A549 (cell line): ENCODE data around the gene PRMT7. TPM values are rescaled to one million over a fixed set of nuclear protein-coding genes. Genes with fewer than 3 reads are reported as not detected.
A peak's percentile ranks its signal among the peaks of the same experiment; 100 is the strongest.

Experiments
- ATAC-seq, 2 experiments: fragments of 200-7000 bp in 1 of 2; fragments of >200 bp in 1 of 2; cut with Nextera tagmentation in 1 of 2; cut with Tn5 transposase in 1 of 2; 3 replicates each; pipeline versions ENCODE4 v1.8.0 to v1.9.1; 2018 to 2020; ENCODE audit warnings: mild to moderate bottlenecking in 1 of 2, moderate library complexity in 1 of 2
- CTCF ChIA-PET: fragments of 300-600 bp; sonication (Branson Sonifier 250); formaldehyde crosslinking; extraction: SDS; loops from one replicate; lab custom pipeline; 2021; ENCODE audit warnings: antibody characterized with exemption, inconsistent platforms; lab: Yijun Ruan, JAX
- POLR2A ChIA-PET: fragments of 350-600 bp; formaldehyde crosslinking; extraction: SDS; loops from one replicate; lab custom pipeline; 2021; ENCODE audit warnings: antibody characterized with exemption, inconsistent platforms; lab: Yijun Ruan, JAX
- DNase-seq, 2 experiments: peaks; one replicate each; pipeline versions ENCODE4 v3.0.0 to v3.0.0-alpha.2; 2011 to 2016; ENCODE audit warnings: low read depth in 1 of 2, low spot score in 1 of 2
- FAIRE-seq: peaks from 2 replicates; lab custom pipeline; 2011; peaks lifted over from hg19 to GRCh38; lab: Jason Lieb, UNC
- H3K27ac ChIP-seq, 2 experiments: fragments of >200 bp; sonication (Bioruptor Twin); formaldehyde crosslinking; 3 replicates each; pipeline ENCODE4 v1.5.1; 2016 to 2017
- H3K4me1 ChIP-seq: fragments of >200 bp; sonication (Bioruptor Twin); formaldehyde crosslinking; 3 replicates; pipeline ENCODE4 v1.6.1; 2016
- H3K4me2 ChIP-seq: fragments of >200 bp; sonication (Bioruptor Twin); formaldehyde crosslinking; 3 replicates; pipeline ENCODE4 v1.6.1; 2016
- H3K4me3 ChIP-seq: fragments of >200 bp; sonication (Bioruptor Twin); formaldehyde crosslinking; 3 replicates; pipeline ENCODE4 v1.5.1; 2016
- H3K9me3 ChIP-seq: fragments of >200 bp; sonication (Bioruptor Twin); formaldehyde crosslinking; 3 replicates; pipeline ENCODE4 v1.6.1; 2016
- BHLHE40 ChIP-seq: IDR thresholded peaks from 2 replicates; pipeline ENCODE4 v1.6.1; 2012; ENCODE audit warnings: low read depth, low read length, inconsistent platforms
- EHF ChIP-seq: fragments of 250-450 bp; sonication (Bioruptor Pico); IDR thresholded peaks from 2 replicates; pipeline ENCODE4 v1.5.0; 2020; ENCODE audit warnings: mild to moderate bottlenecking
- EHMT2 ChIP-seq: fragments of 200-600 bp; sonication (generic); IDR thresholded peaks from 2 replicates; pipeline ENCODE4 v1.6.1; 2016; ENCODE audit warnings: antibody characterized with exemption, low read depth, mild to moderate bottlenecking, moderate library complexity
- FOSL2 ChIP-seq, 2 experiments: fragments of 450-650 bp in 1 of 2; fragments of >200 bp in 1 of 2; sonication (Bioruptor Twin) in 1 of 2; formaldehyde crosslinking; IDR thresholded peaks; 2 replicates each; pipeline versions ENCODE4 v1.5.0 to v1.6.1; 2016 to 2020; ENCODE audit warnings: mild to moderate bottlenecking in 1 of 2, moderate library complexity in 1 of 2
- HEYL ChIP-seq: fragments of 250-450 bp; sonication (Bioruptor Pico); IDR thresholded peaks from 2 replicates; pipeline ENCODE4 v1.8.0; 2021; ENCODE audit warnings: mild to moderate bottlenecking, moderate library complexity
- JUN ChIP-seq, 2 experiments: fragments of >200 bp; sonication (Bioruptor Twin); formaldehyde crosslinking; IDR thresholded peaks; 2 replicates in 1 of 2; 3 replicates in 1 of 2; pipeline ENCODE4 v1.6.1; 2016 to 2017
- KDM1A ChIP-seq: fragments of 200-600 bp; sonication (generic); IDR thresholded peaks from 2 replicates; pipeline ENCODE4 v1.6.1; 2016; ENCODE audit warnings: low read depth, mild to moderate bottlenecking
- MAZ ChIP-seq: fragments of 150-350 bp; IDR thresholded peaks from 2 replicates; pipeline ENCODE4 v1.6.1; 2014; ENCODE audit warnings: antibody characterized with exemption, low read depth, low read length, borderline replicate concordance
- NR3C1 ChIP-seq: fragments of >200 bp; sonication (Bioruptor Twin); formaldehyde crosslinking; IDR thresholded peaks from 3 replicates; pipeline ENCODE4 v1.6.1; 2017
- PHF8 ChIP-seq: fragments of 200-600 bp; sonication (generic); IDR thresholded peaks from 2 replicates; pipeline ENCODE4 v1.6.1; 2016; ENCODE audit warnings: low read depth, mild to moderate bottlenecking, antibody characterized with exemption, moderate library complexity, borderline replicate concordance
- RAD21 ChIP-seq, 2 experiments: fragments of >200 bp in 1 of 2; sonication (Bioruptor Twin) in 1 of 2; formaldehyde crosslinking in 1 of 2; IDR thresholded peaks in 1 of 2; conservative IDR thresholded peaks in 1 of 2; 2 replicates in 1 of 2; 3 replicates in 1 of 2; pipeline ENCODE4 v1.6.1; 2012 to 2018; ENCODE audit warnings: inconsistent platforms in 1 of 2
- RCOR1 ChIP-seq: fragments of 150-350 bp; IDR thresholded peaks from 2 replicates; pipeline ENCODE4 v1.6.1; 2014; ENCODE audit warnings: antibody characterized with exemption, low read length, low read depth
- SMC3 ChIP-seq: fragments of >200 bp; sonication (Bioruptor Twin); formaldehyde crosslinking; IDR thresholded peaks from 3 replicates; pipeline ENCODE4 v1.6.1; 2018; ENCODE audit warnings: inconsistent platforms
- ZC3H11A ChIP-seq: fragments of 450-650 bp; IDR thresholded peaks from 2 replicates; pipeline ENCODE4 v1.6.1; 2014; ENCODE audit warnings: antibody characterized with exemption, mild to moderate bottlenecking
- ZNF302 ChIP-seq: fragments of 250-450 bp; sonication (Bioruptor Pico); IDR thresholded peaks from 2 replicates; pipeline ENCODE4 v1.9.0; 2021; ENCODE audit warnings: inconsistent platforms, mild to moderate bottlenecking, moderate library complexity
- WGBS: methylation state at CpG from one replicate; pipeline ENCODE4 v1.1.6; 2017; ENCODE audit errors: missing lambda C conversion rate; 5-methylcytosine and 5-hydroxymethylcytosine counted together
- polyA plus RNA-seq, 4 experiments: library from polyadenylated mRNA; depleted of rRNA in 3 of 4; stranded (reverse); fragments of >200 nt; fragmentation: RNase III in 1 of 4; extraction: RNeasy Plus Mini Kit Qiagen cat#74134 plus additional on column Dnase treatment in 1 of 4; gene quantifications; 2 replicates in 3 of 4; 3 replicates in 1 of 4; pipeline ENCODE4 v1.2.3, GENCODE V29; 2011 to 2017
- TF ChIP-seq, protein P1 (sequence below): fragments of >200 bp; sonication (Bioruptor Twin); formaldehyde crosslinking; IDR thresholded peaks from 3 replicates; pipeline ENCODE4 v1.5.1; 2016
- TF ChIP-seq, protein P2 (sequence below): fragments of 250-450 bp; sonication (Bioruptor Pico); IDR thresholded peaks from 2 replicates; pipeline ENCODE4 v1.5.0; 2021; ENCODE audit warnings: mild to moderate bottlenecking, moderate library complexity, borderline replicate concordance
- TF ChIP-seq, protein P3 (sequence below): fragments of >200 bp; sonication (Bioruptor Twin); formaldehyde crosslinking; IDR thresholded peaks from 2 replicates; pipeline ENCODE4 v1.6.1; 2016

PRMT7 gene
- polyA plus RNA-seq, 2 of the 4 experiments (the other 2 are of a cell fraction): 37.1 to 44.7 TPM

DNA sequence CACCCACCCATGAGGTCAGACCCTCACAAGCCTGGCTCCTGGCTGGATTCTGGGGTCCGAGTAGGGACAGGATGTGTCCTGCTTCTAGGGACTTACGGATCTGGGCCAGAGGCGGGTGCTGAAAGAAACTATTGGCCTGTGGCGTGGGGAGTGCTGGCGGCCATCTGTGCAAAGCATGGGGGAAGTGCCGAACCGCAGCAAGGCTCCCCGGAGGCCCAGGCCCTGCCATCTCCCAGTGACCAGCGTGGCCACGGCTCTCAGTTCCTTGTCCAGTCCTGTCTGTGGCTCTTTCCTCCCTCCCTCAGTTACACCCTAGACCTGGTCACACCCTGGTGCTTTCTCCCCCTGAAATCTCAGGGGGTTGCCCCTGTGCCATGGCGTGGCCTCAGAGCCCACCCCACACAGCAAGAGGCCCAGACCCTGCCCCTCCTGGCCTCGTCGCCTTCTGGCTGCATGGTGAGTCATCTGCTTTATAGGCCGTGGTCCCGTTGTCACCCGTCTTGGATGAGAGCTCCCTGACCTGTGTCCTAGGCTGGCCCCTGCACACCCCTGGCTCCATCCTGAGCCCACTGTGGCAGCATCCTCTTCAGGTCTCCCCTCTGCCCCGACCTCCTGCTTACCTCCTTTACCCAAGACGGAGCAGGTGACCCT lies 54.5 kb downstream of the PRMT7 start:
- CTCF ChIA-PET: interaction anchor here (1.4 to 4.2 kb wide), 3 partner anchors 13 to 156 kb away, joined by 6 to 21 read pairs (median 8); no protein-coding TSS in a partner anchor
- ATAC-seq: peak in 1 of 2 experiments; percentile 6; a peak in 2 of 6 replicates
- no peak for FAIRE-seq
- Histone ChIP-seq H3K4me1 (no peaks in the 10 kb centered on the region), H3K4me3 (no peak overlapping the region), H3K9me3 (no peaks in the 10 kb centered on the region), H3K27ac (no peak overlapping the region), H3K4me2 (no peak overlapping the region)
- TF ChIP-seq FOSL2 (IDR thresholded peaks at IDR 0.05): no peak
- 0 out of 2 replicates have a peak, but pooled peaks have one; percentile 26 for TF ChIP-seq FOSL2 (CRISPR knock-in tag; IDR thresholded peaks at IDR 0.05)
- no peak for TF ChIP-seq JUN (IDR thresholded peaks at IDR 0.05)
- TF ChIP-seq, protein P1, sequence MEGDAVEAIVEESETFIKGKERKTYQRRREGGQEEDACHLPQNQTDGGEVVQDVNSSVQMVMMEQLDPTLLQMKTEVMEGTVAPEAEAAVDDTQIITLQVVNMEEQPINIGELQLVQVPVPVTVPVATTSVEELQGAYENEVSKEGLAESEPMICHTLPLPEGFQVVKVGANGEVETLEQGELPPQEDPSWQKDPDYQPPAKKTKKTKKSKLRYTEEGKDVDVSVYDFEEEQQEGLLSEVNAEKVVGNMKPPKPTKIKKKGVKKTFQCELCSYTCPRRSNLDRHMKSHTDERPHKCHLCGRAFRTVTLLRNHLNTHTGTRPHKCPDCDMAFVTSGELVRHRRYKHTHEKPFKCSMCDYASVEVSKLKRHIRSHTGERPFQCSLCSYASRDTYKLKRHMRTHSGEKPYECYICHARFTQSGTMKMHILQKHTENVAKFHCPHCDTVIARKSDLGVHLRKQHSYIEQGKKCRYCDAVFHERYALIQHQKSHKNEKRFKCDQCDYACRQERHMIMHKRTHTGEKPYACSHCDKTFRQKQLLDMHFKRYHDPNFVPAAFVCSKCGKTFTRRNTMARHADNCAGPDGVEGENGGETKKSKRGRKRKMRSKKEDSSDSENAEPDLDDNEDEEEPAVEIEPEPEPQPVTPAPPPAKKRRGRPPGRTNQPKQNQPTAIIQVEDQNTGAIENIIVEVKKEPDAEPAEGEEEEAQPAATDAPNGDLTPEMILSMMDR: no peak
- TF ChIP-seq, protein P2, sequence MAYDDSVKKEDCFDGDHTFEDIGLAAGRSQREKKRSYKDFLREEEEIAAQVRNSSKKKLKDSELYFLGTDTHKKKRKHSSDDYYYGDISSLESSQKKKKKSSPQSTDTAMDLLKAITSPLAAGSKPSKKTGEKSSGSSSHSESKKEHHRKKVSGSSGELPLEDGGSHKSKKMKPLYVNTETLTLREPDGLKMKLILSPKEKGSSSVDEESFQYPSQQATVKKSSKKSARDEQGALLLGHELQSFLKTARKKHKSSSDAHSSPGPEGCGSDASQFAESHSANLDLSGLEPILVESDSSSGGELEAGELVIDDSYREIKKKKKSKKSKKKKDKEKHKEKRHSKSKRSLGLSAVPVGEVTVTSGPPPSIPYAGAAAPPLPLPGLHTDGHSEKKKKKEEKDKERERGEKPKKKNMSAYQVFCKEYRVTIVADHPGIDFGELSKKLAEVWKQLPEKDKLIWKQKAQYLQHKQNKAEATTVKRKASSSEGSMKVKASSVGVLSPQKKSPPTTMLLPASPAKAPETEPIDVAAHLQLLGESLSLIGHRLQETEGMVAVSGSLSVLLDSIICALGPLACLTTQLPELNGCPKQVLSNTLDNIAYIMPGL (CRISPR knock-in tag): no peak
- 57% methylated on average over 18 of the region's 18 CpGs for WGBS
- POLR2A ChIA-PET: no interaction called here
- no peak for DNase-seq

DNA sequence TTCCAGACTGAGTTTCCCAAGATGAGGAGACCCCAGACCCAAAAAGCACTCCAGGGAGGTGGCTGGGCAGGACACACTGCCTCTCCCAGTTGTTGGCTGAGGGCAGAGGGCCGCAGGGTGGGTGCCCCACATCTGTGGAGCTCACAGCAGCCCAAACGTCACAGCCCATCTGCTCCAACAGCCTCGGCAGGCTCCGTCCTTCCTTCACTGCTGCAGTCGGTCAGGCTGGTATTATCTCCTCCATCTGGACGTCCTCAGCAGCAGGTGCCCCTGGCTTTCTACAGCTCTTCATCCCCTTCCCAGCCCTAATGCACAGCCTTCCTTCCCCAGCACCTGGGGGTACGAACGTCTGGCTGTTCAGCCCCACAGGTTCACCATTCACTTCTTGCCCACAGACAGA lies 55.2 kb downstream of the PRMT7 start:
- FAIRE-seq (no peak), DNase-seq (no peak), ATAC-seq (0 out of 6 replicates have a peak, but pooled peaks of 1 of the 2 experiments have one; percentile 2)
- Histone ChIP-seq H3K9me3 (no peaks in the 10 kb centered on the region), H3K4me1 (no peaks in the 10 kb centered on the region), H3K27ac (no peak overlapping the region), H3K4me2 (no peak overlapping the region), H3K4me3 (no peak overlapping the region)
- CTCF ChIA-PET: interaction anchor here (1.1 to 4.2 kb wide), 4 partner anchors 12 to 155 kb away, joined by 3 to 21 read pairs (median 4); no protein-coding TSS in a partner anchor
- 44% methylated on average over 8 of the region's 8 CpGs for WGBS
- TF ChIP-seq EHMT2 (no peak), NR3C1 (no peak), RCOR1 (no peak), PHF8 (no peak), MAZ (no peak), BHLHE40 (no peak), ZNF302 (no peak), EHF (CRISPR knock-in tag) (no peak)
- TF ChIP-seq, protein P3, sequence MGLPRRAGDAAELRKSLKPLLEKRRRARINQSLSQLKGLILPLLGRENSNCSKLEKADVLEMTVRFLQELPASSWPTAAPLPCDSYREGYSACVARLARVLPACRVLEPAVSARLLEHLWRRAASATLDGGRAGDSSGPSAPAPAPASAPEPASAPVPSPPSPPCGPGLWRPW: no peak
- POLR2A ChIA-PET: no interaction called here

DNA sequence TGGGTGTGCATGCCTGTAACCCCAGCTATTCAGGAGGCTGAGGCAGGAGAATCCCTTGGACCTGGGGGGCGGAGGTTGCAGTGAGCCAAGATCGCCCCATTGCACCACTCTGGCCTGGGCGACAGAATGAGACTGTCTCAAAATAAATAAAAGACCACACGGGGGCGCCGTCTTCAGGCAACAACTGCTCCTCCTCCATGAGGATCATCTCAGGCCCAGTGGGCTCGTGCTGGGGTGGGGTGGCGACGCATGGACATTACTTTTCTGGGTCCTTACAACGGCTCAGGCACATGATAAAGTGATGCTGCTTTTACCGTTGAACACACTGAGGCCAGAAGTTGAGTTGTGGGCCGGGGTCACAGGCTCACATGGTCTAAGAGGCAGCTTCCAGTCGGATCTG lies 56.2 kb downstream of the PRMT7 start:
- no peak overlapping the region for H3K27ac ChIP-seq
- no peak for TF ChIP-seq KDM1A
- TF ChIP-seq, protein P1: peak; percentile 48; the same call in 2 of the 3 replicates
- TF ChIP-seq HEYL (CRISPR knock-in tag): no peak
- peak in 1 of 2 experiments; percentile 41; a peak in 2 of 5 replicates for TF ChIP-seq RAD21 (conservative IDR thresholded peaks at IDR 0.05 in 1 of 2, IDR thresholded peaks at IDR 0.05 in 1 of 2)
- TF ChIP-seq, protein P3: no peak
- TF ChIP-seq SMC3: 0 out of 3 replicates have a peak, but pooled peaks have one; percentile 15
- no peak for TF ChIP-seq ZC3H11A
- ATAC-seq (peak in 1 of 2 experiments; percentile 68; a peak in 3 of 6 replicates), DNase-seq (peak; percentile 52 to 58), FAIRE-seq (no peak)
- H3K4me3 ChIP-seq: no peak overlapping the region
- ChIA-PET CTCF (interaction anchor here (0.6 to 4.2 kb wide), 11 partner anchors 8 to 191 kb away, joined by 3 to 21 read pairs (median 3); partner anchors contain the start of genes PRMT7 and SLC7A6OS), POLR2A (no interaction called here)
- no peaks in the 10 kb centered on the region for H3K4me1 ChIP-seq
- H3K4me2 ChIP-seq: no peak overlapping the region
- 41% methylated on average over 13 of the region's 13 CpGs for WGBS
- no peaks in the 10 kb centered on the region for H3K9me3 ChIP-seq
